Measurements from ENCODE around the gene CNTLN.

CNTLN gene

DNA sequence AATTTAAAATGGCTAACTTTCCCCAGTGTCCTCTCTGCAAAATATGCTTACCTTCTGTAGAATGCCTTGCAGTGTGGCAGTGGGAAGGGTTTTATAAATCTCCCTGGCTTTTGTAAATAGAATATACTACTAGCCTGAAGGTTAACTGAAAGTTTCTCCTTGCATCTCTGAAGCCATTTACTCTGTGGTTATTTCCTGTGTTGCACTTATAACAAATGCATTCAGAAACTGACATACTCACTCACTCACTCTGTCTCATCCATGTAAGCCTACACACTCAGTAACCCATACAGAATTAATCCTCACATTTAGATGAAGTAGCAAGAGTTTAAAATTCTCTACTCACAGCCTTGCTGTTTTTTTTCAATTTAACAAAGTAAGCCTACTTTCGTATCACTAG is 356.9 kb downstream of the CNTLN start:
- DNase-seq (ENCODE audit: low read depth): no peak
- no peak overlapping the region for H3K4me3 ChIP-seq (ENCODE audit: control insufficient read depth, low read depth, low read length)
- TF ChIP-seq, protein P1, sequence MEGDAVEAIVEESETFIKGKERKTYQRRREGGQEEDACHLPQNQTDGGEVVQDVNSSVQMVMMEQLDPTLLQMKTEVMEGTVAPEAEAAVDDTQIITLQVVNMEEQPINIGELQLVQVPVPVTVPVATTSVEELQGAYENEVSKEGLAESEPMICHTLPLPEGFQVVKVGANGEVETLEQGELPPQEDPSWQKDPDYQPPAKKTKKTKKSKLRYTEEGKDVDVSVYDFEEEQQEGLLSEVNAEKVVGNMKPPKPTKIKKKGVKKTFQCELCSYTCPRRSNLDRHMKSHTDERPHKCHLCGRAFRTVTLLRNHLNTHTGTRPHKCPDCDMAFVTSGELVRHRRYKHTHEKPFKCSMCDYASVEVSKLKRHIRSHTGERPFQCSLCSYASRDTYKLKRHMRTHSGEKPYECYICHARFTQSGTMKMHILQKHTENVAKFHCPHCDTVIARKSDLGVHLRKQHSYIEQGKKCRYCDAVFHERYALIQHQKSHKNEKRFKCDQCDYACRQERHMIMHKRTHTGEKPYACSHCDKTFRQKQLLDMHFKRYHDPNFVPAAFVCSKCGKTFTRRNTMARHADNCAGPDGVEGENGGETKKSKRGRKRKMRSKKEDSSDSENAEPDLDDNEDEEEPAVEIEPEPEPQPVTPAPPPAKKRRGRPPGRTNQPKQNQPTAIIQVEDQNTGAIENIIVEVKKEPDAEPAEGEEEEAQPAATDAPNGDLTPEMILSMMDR (IDR thresholded peaks at IDR 0.05; ENCODE audit: control insufficient read depth, insufficient read depth, low read depth, low read length, missing control alignments): no peak

DNA sequence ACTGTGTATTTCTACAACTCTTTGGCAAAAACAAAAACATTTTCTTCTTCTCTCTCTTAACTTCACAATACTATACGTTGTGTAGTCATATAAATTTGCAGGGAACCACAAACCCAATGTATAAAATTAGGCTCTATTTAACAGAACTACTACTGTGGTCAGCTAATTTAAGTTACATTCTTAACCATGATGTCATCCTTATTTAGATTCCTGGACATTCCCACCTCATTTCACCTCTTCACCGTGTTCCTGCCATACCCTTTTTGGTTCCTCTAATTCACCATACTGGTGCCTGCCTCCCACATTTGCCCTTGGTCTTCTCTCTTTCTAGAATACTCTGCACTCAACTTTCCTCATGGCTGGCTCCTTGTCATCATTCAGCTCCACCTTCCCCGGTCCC is 368.4 kb downstream of the CNTLN start:
- TF ChIP-seq, protein P1 (IDR thresholded peaks at IDR 0.05; ENCODE audit: control insufficient read depth, insufficient read depth, low read depth, low read length, missing control alignments): no peak
- no peak for DNase-seq (ENCODE audit: low read depth)
- no peak overlapping the region for H3K4me3 ChIP-seq (ENCODE audit: control insufficient read depth, low read depth, low read length)

DNA sequence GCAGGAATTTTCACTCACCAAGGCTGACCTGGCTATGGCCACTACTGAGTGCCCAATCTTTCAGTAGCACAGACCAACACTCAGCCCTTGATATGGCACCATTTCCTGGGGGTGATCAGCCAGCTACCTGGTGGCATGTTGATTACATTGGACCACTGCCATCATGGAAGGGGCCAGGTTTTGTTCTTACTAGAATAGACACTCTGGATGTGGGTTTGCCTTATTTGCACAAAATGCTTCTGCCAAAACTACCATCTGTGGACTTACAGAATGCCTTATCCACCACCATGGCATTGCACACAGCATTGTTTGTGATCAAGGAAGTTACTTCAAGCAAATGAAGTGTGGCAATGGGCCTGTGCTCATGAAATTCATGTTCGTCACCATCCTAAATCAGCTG is 374.3 kb downstream of the CNTLN start:
- H3K4me3 ChIP-seq (ENCODE audit: control insufficient read depth, low read depth, low read length): no peak overlapping the region
- no peak for DNase-seq (ENCODE audit: low read depth)
- TF ChIP-seq, protein P1 (IDR thresholded peaks at IDR 0.05; ENCODE audit: control insufficient read depth, insufficient read depth, low read depth, low read length, missing control alignments): no peak

DNA sequence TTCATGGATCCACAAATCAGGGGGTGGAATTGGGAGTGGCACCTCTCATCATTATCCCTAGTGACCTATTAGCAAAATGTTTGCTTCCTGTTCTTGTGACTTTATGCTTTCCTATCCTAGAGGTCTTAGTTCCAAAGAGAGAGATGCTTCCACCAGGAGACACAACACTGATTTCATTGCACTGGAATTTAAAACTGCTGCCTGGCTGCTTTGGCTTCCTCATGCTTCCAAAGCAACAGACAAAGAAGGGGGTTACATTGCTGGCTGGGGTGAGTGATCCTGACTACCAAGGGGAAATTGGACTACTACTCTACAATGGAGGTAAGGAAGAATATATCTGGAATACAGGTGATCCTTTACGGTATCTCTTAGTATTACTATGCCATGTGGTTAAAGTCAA is 374.9 kb downstream of the CNTLN start:
- no peak for DNase-seq (ENCODE audit: low read depth)
- TF ChIP-seq, protein P1 (IDR thresholded peaks at IDR 0.05; ENCODE audit: control insufficient read depth, insufficient read depth, low read depth, low read length, missing control alignments): no peak

DNA sequence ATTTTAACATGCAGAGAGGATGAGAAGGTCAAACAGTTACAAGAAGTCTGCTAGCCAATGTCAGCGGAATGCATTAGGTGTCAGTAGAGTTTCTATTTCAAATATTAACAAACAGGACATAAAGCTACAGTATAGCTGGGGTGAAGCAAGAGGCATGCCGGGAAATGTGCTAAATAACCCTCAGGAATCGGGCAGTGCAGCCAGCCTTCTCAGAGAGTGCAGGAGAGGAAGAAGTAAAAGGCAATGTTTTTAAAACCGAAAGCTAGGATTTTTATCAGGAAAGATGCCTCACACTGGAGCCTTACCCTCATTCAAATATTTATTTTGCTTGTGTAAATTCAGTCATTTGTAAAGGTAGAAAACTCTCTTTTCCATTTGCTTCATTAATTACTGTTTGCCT is 384.9 kb downstream of the CNTLN start:
- DNase-seq (ENCODE audit: low read depth): no peak
- TF ChIP-seq, protein P1 (IDR thresholded peaks at IDR 0.05; ENCODE audit: control insufficient read depth, insufficient read depth, low read depth, low read length, missing control alignments): no peak
- H3K4me3 ChIP-seq (ENCODE audit: control insufficient read depth, low read depth, low read length): no peak overlapping the region

More for the DNA sequence above, 374.9 kb downstream of the CNTLN start:
- H3K4me3 ChIP-seq (ENCODE audit: control insufficient read depth, low read depth, low read length): no peak overlapping the region

DNA sequence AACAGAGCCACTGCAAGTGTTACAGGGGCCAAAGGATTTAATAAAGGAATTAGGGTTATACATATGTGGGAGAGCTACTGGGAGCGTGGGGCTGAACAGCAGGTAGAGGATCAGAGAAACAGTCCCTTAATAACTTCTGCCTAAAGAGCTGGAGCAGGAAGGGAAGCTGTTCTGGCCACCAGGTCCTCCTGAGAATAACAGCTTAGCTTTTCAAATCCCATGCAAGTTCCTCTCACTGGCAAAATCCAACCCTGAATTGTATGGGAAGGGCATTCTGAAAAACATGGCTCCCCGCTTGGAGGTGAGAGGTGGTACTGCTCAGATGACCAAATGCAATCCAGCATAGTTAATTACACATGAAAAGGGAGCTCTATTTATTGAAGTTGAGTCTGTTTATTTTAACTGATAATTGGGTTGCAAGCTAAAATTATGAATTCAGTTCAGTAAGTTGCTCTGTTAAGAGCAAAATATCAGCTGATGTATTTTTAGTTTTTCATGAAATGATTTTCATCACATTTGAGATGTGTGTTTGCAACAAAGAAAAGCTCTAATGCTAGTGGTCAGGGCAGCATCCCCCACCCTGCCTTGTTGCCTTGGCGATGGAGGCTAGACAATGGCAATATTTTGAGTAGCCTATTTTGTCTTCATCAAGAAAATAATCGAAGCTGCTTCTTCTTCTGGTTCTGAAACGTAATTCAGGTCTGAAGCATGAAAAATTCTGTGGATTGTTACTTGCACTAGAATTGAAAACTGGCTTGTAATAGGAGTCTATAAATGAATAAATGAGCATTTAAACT is 385.6 kb downstream of the CNTLN start:
- no peak for DNase-seq (ENCODE audit: low read depth)
- TF ChIP-seq, protein P1 (IDR thresholded peaks at IDR 0.05; ENCODE audit: control insufficient read depth, insufficient read depth, low read depth, low read length, missing control alignments): no peak
- H3K4me3 ChIP-seq (ENCODE audit: control insufficient read depth, low read depth, low read length): no peak overlapping the region
